ENCODE results near the gene SLC17A8.
"Not testable (repeated sequence)": the region's sequence is repeated elsewhere in the genome, so short reads cannot be mapped to it uniquely, and the experiment has no call there.

The SLC17A8 gene

GRCh38 chr12:100427078-100427477 is 70.2 kb downstream of the SLC17A8 start:
- DNase-seq (ENCODE audit: low spot score) = peak; percentile 29

DNA sequence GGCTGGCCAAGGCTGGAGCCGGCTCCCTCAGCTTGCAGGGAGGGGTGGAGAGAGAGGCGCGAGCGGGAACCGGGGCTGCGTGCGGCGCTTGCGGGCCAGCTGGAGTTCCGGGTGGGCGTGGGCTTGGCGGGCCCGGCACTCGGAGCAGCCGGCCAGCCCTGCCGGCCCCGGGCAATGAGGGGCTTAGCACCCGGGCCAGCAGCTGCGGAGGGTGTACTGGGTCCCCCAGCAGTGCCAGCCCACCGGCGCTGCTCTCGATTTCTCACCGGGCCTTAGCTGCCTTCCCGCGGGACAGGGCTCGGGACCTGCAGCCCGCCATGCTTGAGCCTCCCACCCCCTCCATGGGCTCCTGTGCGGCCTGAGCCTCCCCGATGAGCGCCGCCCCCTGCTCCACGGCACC is 73.4 kb downstream of the SLC17A8 start:
- DNase-seq (ENCODE audit: low spot score) = not testable (repeated sequence)

GRCh38 chr12:100433701-100434100 is 76.8 kb downstream of the SLC17A8 start:
- no peak for DNase-seq (ENCODE audit: low spot score)

- DNase-seq (ENCODE audit: low spot score) = no peak
These were observed 77.3 kb downstream of the SLC17A8 start for GRCh38 chr12:100434177-100434576.

DNA sequence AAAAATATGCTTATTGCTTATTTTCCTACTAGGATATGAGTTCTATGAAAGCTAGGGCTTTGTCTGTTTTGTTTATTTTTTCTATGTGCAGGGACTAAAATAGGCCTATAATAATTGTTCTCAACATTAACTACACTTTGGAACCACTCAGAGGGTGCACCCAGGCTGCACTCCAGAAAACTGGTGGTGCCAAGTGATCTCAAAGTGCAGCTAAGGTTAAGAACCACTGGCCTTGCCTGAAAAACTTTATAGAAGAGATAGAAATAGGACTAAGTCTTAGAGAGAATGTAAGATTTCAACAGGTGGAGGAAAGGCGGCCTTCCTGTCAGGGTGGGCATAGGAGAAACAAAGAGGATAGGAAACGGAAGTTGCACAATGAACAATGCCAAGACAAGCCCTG is 79.1 kb downstream of the SLC17A8 start:
- no peak for DNase-seq (ENCODE audit: low spot score)

- DNase-seq (ENCODE audit: low spot score) = peak; percentile 56
These were observed 80.4 kb downstream of the SLC17A8 start for GRCh38 chr12:100437038-100437841.

DNA sequence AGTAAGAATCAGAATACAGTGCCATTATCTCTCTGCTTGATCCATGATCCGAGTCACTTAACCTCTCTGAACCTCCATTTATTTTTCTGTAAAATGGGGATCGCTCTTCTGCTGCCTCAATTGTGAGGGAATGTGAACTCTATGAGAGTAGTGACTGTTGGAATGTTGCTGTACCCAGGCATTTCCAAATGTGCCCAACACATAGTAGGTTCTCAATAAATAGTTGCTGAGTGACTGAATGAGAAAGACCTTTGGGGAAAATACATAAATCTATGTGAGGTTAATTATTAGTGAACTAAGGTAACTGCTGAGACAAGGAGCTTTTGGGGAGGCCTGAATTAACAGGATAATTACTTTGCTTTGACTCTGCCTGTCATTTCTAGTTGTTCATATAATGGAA is 82.9 kb downstream of the SLC17A8 start:
- DNase-seq (ENCODE audit: low spot score) = no peak

- DNase-seq (ENCODE audit: low spot score) = no peak
These were observed 85.5 kb downstream of the SLC17A8 start for GRCh38 chr12:100442403-100442802.

GRCh38 chr12:100443434-100443833 is 86.6 kb downstream of the SLC17A8 start:
- DNase-seq (ENCODE audit: low spot score) = no peak

DNA sequence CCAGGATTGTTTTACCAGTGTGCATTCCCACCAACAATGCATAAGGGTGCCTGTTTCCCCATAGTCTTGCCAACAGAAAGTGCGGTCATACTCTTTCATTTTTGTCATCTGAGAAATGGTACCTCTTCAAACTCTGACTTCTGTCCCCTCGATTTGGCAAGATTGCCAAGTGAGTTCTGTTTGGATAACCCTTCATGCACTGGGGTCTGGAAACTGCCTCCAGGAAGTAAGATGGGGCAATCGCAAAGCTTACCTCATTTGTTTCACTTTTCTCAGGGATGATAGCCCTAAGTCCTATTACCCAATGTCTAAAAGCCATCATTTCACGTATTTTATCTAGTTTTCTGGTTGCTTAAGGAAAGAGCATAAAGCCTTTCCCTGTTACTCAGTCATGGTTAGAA is 88.2 kb downstream of the SLC17A8 start:
- peak; percentile 60 for DNase-seq (ENCODE audit: low spot score)

GRCh38 chr12:100447381-100447780 is 90.5 kb downstream of the SLC17A8 start:
- no peak for DNase-seq (ENCODE audit: low spot score)

GRCh38 chr12:100448656-100449055 is 91.8 kb downstream of the SLC17A8 start:
- no peak for DNase-seq (ENCODE audit: low spot score)

GRCh38 chr12:100450735-100451134 is 93.9 kb downstream of the SLC17A8 start:
- DNase-seq (ENCODE audit: low spot score) = no peak

DNA sequence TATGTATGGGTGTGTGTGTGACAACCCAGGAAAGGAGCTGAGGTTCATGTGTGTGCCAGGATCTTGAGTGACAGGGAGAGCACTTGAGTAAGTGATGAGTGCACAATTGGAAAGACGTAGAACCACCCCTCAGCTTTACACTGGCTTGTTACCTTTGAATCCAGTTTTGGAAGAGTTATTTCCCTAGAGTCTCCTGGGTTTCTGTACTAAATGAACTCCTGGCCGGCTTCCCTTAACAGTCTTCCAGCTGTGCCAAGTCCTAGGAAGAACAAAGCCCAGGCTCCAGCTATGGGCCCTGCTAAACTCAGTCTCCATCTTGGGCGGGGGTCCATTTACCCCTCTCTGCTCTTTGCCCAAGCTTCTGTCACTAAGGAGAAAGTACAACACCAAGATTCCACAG is 97.1 kb downstream of the SLC17A8 start:
- no peak for DNase-seq (ENCODE audit: low spot score)

- DNase-seq (ENCODE audit: low spot score) = no peak
These were observed 99.0 kb downstream of the SLC17A8 start for GRCh38 chr12:100455896-100456295.

GRCh38 chr12:100458191-100458590 is 101.3 kb downstream of the SLC17A8 start:
- no peak for DNase-seq (ENCODE audit: low spot score)

DNA sequence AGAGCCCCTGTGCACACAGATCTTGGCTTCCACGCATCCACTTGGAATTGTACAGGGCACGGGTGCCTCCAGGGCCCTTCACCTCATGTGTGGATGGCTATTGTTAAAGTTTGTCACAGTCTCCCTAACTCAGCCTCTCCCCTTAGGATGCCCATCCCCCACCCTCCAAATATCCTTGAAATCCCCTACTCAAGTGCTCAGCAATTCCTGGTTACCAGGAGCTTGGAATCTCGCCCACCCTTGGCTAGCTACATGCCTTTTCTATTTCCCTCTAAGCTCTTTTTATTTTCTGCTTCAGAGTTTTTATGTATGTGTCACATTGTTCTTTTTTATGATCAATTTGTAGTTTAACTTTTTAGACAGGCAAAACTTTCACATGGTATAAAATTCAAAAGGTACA is 103.8 kb downstream of the SLC17A8 start:
- no peak for DNase-seq (ENCODE audit: low spot score)

- no peak for DNase-seq (ENCODE audit: low spot score)
These were observed 104.6 kb downstream of the SLC17A8 start for GRCh38 chr12:100461330-100461973.

GRCh38 chr12:100463661-100464060 is 106.8 kb downstream of the SLC17A8 start:
- DNase-seq (ENCODE audit: low spot score) = no peak

GRCh38 chr12:100464529-100464928 is 107.7 kb downstream of the SLC17A8 start:
- peak; percentile 41 for DNase-seq (ENCODE audit: low spot score)

- no peak for DNase-seq (ENCODE audit: low spot score)
These were observed 111.3 kb downstream of the SLC17A8 start for GRCh38 chr12:100468126-100468525.
